Measurements from ENCODE around the gene SIRPA.

Gene SIRPA

DNA sequence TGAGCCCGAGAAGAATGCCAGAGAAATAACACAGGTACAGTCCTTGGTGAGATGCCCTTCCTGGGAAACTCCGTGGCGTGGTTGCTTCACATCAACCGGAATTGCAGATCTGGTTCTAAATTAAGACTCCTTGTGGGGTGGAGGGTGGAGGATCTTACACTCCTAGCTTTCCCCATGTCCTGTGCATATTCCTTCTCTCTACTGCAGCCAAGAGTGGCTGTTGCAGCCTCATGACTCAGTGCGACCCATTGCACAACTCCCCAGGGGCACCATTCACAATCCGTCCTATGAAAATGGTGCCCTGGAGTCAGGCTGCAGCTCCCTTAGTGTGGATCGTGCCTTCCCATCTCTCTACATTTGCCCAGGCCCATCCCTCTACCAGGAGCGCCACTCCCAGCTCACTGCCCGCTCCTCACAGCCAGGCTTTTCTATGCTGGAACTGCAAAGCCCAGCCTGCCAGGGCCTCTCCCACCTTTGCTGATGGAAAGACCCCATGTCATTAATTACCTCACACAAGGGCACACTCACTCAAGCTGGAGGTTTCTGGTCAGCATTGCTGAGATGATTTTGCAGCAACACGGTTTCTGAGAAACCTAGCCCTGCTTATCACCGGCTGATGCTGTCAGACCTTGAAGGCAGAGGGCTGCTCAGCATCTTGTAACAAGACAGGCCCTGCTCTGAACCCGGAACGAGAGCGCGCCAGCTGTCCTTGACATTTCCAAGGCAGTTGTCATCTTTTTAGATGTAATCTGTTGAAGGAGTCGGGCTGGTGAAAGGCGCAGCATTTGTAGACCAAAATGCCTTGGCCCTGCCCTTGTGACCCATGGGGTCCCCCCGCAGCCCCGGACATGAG, 39.7 kb downstream of the SIRPA start:
- no peak for DNase-seq

GRCh38 chr20:1935696-1936366, 40.6 kb downstream of the SIRPA start:
- DNase-seq, result no peak

DNA sequence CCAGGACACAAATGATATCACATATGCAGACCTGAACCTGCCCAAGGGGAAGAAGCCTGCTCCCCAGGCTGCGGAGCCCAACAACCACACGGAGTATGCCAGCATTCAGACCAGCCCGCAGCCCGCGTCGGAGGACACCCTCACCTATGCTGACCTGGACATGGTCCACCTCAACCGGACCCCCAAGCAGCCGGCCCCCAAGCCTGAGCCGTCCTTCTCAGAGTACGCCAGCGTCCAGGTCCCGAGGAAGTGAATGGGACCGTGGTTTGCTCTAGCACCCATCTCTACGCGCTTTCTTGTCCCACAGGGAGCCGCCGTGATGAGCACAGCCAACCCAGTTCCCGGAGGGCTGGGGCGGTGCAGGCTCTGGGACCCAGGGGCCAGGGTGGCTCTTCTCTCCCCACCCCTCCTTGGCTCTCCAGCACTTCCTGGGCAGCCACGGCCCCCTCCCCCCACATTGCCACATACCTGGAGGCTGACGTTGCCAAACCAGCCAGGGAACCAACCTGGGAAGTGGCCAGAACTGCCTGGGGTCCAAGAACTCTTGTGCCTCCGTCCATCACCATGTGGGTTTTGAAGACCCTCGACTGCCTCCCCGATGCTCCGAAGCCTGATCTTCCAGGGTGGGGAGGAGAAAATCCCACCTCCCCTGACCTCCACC, 42.2 kb downstream of the SIRPA start:
- no peak for DNase-seq

- DNase-seq, result no peak
These were observed 43.5 kb downstream of the SIRPA start for GRCh38 chr20:1938464-1939269.

GRCh38 chr20:1939270-1939595, 44.0 kb downstream of the SIRPA start:
- DNase-seq, result no peak

GRCh38 chr20:1940581-1940980, 45.4 kb downstream of the SIRPA start:
- no peak for DNase-seq

GRCh38 chr20:1941226-1941625, 46.0 kb downstream of the SIRPA start:
- no peak for DNase-seq

GRCh38 chr20:1942061-1942460, 46.9 kb downstream of the SIRPA start:
- no peak for DNase-seq

GRCh38 chr20:1942486-1943274, 47.5 kb downstream of the SIRPA start:
- no peak for DNase-seq

- DNase-seq, result no peak
These were observed 48.2 kb downstream of the SIRPA start for GRCh38 chr20:1943275-1944002.

DNA sequence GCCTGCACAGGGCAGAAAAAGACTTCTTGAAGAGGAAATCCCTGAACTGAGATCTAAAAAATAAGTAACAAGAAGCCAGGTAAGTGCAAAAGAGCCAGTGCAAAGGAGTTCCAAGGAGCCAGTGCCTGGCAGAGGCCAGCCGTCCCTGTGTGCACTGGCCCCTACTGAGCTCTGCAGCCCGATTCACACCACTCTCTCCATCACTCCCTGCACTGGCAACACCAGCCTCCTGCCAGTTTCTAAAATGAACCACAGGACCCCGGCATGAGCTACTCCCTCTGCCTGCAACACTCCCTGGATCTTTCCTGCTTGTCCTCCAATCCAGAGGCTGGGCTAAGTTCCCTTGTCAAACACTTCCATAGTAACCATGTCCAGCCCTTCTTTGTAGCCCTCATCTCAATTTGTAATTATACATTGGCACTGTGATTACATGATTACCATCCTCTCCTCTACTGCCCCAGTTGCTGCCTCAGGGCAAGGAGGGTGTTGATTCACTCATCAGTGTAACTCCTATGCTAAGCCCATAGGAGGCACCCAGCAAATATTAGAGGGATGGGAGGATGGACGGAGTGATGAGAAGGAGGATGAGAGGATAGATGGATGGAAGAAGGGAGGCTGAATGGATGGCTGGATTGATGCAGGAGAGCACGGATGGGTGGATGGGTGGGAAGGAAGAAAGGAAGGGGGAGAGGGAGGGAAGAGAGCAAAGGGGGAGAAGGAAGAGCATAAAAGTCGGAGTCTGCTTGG, 49.3 kb downstream of the SIRPA start:
- DNase-seq, result no peak

DNA sequence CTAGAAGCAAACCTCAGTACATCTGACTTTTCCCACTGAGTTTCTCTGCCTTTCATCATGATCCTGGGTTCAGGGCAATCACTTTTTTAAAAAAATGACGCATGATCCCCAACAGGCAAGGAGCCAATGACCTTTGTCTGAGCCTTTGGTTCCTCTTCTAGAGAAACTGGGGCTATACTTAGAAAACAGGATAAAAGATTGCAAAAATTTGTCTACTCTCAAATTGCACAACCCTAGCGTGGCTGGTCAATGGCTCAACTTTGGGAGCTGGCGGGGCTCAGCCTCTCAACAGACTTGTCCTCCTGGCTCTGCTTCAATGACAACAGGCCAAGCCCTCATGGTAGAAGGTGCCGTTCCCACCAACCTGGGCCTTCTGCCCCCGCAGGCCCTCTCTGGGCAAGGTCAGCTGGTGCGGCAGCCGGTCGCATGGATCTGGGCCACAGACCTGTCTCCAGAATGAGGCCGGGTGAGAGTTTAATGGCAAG, 50.0 kb downstream of the SIRPA start:
- no peak for DNase-seq

- DNase-seq, result no peak
These were observed 50.5 kb downstream of the SIRPA start for GRCh38 chr20:1945660-1946059.

DNA sequence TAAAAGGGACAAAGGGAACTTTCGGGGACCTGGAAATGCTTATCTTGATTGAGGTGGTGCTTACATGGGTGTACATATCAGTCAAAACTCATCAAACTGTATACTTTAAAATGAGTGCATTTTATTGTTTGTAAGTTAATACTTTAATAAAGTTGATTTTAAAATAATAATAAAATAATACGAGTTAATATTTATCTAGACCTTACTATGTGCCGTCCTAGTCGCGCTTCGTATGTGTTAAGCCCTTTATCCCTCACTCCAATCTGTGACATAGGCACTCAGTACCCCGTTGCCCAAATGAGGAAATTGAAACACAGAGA, 51.2 kb downstream of the SIRPA start:
- DNase-seq, result no peak

GRCh38 chr20:1946762-1947534, 51.7 kb downstream of the SIRPA start:
- DNase-seq, result no peak

- no peak for DNase-seq
These were observed 52.3 kb downstream of the SIRPA start for GRCh38 chr20:1947535-1947846.

DNA sequence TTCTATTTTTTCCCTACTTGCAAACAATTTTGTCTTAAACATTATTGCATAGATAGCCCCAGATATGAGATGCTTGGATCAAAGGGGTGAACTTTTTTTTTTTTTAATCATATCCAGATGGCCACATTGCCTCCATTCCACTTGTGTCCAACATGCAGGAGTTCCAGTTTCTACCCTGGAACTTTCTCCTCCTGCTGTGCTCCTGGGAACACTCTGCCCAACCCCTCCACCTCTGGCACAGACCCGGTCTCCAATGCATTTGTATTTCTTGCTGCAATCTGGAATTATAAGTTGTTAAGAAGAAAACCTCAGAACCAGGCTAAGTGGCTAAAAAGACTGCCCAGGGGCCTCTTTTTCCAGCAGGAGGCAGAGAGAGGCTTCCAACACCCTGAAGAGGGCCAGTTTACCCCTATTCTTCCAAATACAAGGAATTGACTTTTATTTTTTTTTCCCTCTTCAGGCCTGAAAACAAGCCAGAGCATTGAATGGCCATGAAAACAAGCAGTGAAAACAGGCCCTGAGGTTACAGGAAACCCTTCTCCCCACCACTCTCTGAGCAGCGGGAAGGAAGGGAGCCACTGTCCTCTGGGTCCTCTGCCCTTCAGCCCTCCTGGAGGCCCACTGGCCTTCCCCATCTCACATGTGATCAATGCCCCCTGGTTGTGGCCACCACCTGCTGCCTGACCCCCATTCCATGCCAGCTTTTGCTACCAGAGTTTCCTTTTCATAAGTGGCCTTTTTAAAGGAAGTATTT, 54.3 kb downstream of the SIRPA start:
- DNase-seq, result no peak

DNA sequence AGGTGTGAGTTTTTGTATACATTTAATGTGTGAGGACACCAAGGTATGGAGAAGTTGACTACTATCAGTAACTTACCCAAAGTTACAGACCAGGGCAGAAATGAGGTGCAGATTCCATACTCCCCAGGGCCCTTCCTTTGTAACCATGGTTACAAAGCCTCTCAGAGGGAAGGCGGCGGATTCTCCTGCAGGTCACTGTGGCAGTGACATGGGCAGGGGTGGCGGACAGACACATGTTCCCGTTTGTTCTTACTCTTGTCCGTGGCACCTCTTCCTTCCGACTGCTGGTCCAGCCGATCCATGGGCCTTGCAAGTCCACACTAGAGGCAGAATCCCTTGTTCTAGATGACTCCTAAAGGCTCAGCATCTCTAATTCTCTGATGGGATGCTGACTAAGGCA, 55.6 kb downstream of the SIRPA start:
- DNase-seq, result no peak

- DNase-seq, result no peak
These were observed 56.4 kb downstream of the SIRPA start for GRCh38 chr20:1951436-1952115.
